Gastroesophageal sphincter (tissue), 4 donors: ENCODE results near the gene POLN. TPM values are rescaled to one million over a fixed set of nuclear protein-coding genes. Genes with fewer than 3 reads are reported as not detected.

Experiments
- ATAC-seq: fragments of 150-250 bp; one replicate; pipeline ENCODE4 v1.9.1; 2016; ENCODE audit warnings: mild to moderate bottlenecking, moderate library complexity
- H3K27ac ChIP-seq, 4 donors: fragments of 200-600 bp; sonication (generic) in 3 of 4; 1 replicate in 3 of 4; 2 replicates in 1 of 4; pipeline ENCODE4 v1.5.1; 2016 to 2019
- H3K27me3 ChIP-seq: fragments of 200-600 bp; sonication (generic); one replicate; pipeline ENCODE4 v1.5.1; 2019
- H3K36me3 ChIP-seq, 2 donors: fragments of 200-600 bp; sonication (generic); one replicate each; pipeline ENCODE4 v1.5.1; 2019; ENCODE audit warnings: control low read depth in 1 of 2
- H3K4me1 ChIP-seq, 3 donors: fragments of 200-600 bp; sonication (generic); 1 replicate in 2 of 3; 2 replicates in 1 of 3; pipeline ENCODE4 v1.5.1; 2016 to 2019; ENCODE audit warnings: control low read depth in 2 of 3
- H3K4me3 ChIP-seq, 2 donors: fragments of 200-600 bp; sonication (generic); one replicate each; pipeline ENCODE4 v1.5.1; 2019; ENCODE audit warnings: mild to moderate bottlenecking in 1 of 2, moderate library complexity in 1 of 2
- H3K9me3 ChIP-seq, 3 donors: fragments of 200-600 bp; sonication (generic); one replicate each; pipeline ENCODE4 v1.5.1; 2017 to 2019; ENCODE audit warnings: control low read depth in 2 of 3
- EP300 ChIP-seq: sonication (generic); formaldehyde crosslinking; IDR thresholded peaks from one replicate; pipeline ENCODE4 v1.6.1; 2017; ENCODE audit warnings: antibody characterized with exemption, mild to moderate bottlenecking
- POLR2A ChIP-seq, 2 donors: fragments of 450-650 bp; IDR thresholded peaks; one replicate each; pipeline ENCODE4 v1.6.1; 2017; ENCODE audit warnings: antibody characterized with exemption in 2 of 2, mild to moderate bottlenecking in 2 of 2, moderate library complexity in 1 of 2
- POLR2AphosphoS5 ChIP-seq: sonication (generic); formaldehyde crosslinking; IDR thresholded peaks from one replicate; pipeline ENCODE4 v1.6.1; 2017; ENCODE audit warnings: antibody characterized with exemption
- WGBS, 2 donors: methylation state at CpG; one replicate each; pipeline ENCODE4 v1.1.5; 2018; ENCODE audit warnings: low coverage in 1 of 2; 5-methylcytosine and 5-hydroxymethylcytosine counted together
- total RNA-seq, 4 donors: library from RNA; depleted of rRNA; stranded (reverse); fragments of >200 nt; gene quantifications; one replicate each; pipeline ENCODE4 v1.1.0, GENCODE V29; 2016
- TF ChIP-seq, protein P1 (sequence below), 4 experiments: fragments of 200-600 bp in 2 of 4; fragments of 450-650 bp in 2 of 4; sonication (generic) in 1 of 4; IDR thresholded peaks; one replicate each; pipeline ENCODE4 v1.5.1; 2017 to 2019; ENCODE audit warnings: antibody characterized with exemption in 4 of 4, mild to moderate bottlenecking in 2 of 4, moderate library complexity in 2 of 4

The POLN gene
- total RNA-seq, 4 donors from 2014 or later, result 1.5 to 4.6 (median 2.6) TPM

DNA sequence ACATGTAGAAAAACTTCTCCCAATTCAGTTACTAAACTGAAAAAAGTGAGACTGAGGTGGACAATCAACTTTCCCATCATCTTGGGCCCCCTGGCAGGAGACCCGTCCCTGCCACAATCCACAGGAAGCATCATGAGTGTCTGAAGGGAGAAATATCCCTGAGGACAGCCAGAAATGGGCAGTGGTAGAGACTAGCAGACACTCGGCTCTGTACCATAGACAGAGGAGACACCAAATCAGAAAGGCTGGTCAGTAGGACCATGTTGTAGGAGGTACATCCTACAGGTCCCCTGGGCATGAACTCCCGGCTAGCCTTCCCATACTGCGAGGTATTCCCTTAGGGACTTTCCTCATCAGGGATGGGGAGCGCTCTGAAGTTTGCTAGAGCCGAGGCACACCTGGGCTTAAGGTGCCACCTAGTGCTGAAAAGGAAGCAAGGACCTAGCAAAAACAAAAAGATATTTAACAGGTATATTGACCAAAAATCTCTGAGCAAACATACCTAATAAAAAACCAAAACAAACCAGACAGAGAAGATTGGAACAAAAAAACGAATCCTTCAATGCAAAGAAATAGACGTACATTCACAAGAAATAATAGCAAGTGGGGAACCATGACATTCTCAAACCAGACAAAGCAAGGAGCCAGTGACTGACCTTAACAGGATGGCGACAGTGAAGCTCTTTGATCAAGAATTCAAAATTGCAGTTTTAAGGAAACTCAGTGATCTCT is 55.6 kb downstream of the POLN start:
- H3K4me3 ChIP-seq, result no peak overlapping the region
- H3K9me3 ChIP-seq, result peaks cover 0 to 5% (median 0%) of the 10 kb centered on the region in 3 donors
- H3K4me1 ChIP-seq, result no peaks in the 10 kb centered on the region
- no peak for ATAC-seq
- no peaks in the 10 kb centered on the region for H3K36me3 ChIP-seq
- TF ChIP-seq POLR2A (IDR thresholded peaks at IDR 0.05) (no peak), EP300 (no peak), POLR2AphosphoS5 (no peak)
- TF ChIP-seq, protein P1, sequence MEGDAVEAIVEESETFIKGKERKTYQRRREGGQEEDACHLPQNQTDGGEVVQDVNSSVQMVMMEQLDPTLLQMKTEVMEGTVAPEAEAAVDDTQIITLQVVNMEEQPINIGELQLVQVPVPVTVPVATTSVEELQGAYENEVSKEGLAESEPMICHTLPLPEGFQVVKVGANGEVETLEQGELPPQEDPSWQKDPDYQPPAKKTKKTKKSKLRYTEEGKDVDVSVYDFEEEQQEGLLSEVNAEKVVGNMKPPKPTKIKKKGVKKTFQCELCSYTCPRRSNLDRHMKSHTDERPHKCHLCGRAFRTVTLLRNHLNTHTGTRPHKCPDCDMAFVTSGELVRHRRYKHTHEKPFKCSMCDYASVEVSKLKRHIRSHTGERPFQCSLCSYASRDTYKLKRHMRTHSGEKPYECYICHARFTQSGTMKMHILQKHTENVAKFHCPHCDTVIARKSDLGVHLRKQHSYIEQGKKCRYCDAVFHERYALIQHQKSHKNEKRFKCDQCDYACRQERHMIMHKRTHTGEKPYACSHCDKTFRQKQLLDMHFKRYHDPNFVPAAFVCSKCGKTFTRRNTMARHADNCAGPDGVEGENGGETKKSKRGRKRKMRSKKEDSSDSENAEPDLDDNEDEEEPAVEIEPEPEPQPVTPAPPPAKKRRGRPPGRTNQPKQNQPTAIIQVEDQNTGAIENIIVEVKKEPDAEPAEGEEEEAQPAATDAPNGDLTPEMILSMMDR (IDR thresholded peaks at IDR 0.05), result no peak
- no peaks in the 10 kb centered on the region for H3K27me3 ChIP-seq
- H3K27ac ChIP-seq, result no peak overlapping the region
- 43 to 62% methylated on average over 6 to 9 of the region's 9 CpGs for WGBS, 2 donors

DNA sequence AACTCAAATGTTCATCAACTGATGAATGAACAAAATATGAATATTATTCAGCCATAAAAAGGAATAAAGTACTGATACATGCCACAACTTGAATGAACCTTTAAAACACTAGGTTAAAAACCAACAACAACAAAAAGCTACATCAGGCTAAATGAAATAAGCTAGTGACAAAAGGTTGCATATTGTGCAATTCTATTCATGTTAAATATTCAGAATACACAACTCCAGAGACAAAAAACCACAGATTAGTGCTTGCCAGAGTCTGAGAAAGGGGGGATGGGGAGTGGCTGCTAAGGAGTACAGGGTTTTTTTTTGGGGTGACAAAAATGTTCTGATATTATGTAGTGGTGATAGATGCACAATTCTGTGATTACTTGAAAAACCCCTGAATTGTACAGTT is 58.5 kb downstream of the POLN start:
- Histone ChIP-seq H3K9me3 (peaks cover 0 to 5% (median 0%) of the 10 kb centered on the region in 3 donors), H3K4me3 (no peak overlapping the region), H3K4me1 (no peaks in the 10 kb centered on the region), H3K27me3 (no peaks in the 10 kb centered on the region), H3K27ac (no peak overlapping the region), H3K36me3 (peaks cover 0 to 3% of the 10 kb centered on the region in 2 donors)
- ATAC-seq, result no peak
- TF ChIP-seq, protein P1 (IDR thresholded peaks at IDR 0.05), result no peak
- TF ChIP-seq POLR2A (IDR thresholded peaks at IDR 0.05), result no peak
- TF ChIP-seq POLR2AphosphoS5, result no peak
- TF ChIP-seq EP300, result no peak

DNA sequence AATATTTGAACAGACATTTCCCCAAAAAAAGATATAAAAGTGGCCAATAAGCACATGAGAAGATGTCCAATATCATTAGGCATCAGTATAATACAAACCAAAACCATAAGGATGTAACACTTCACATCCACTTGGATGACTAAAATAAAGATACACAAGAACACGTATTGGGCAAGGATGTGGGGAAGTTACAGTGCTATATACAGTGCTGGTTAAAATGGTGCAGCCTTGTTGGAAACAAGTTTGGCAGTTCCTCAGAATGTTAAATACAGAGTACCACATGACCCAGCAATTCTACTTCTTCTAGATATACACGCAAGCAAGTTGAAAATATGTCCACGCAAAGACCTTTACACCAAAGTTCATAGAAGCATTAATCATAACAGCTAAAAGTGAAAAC is 58.9 kb downstream of the POLN start:
- Histone ChIP-seq H3K36me3 (peaks cover 0 to 3% of the 10 kb centered on the region in 2 donors), H3K27ac (no peak overlapping the region), H3K4me1 (no peaks in the 10 kb centered on the region), H3K9me3 (peaks cover 0 to 5% (median 0%) of the 10 kb centered on the region in 3 donors), H3K27me3 (no peaks in the 10 kb centered on the region), H3K4me3 (no peak overlapping the region)
- ATAC-seq, result no peak
- WGBS, 2 donors, result 51 to 85% methylated on average over 3 of the region's 3 CpGs
- TF ChIP-seq POLR2AphosphoS5 (no peak), EP300 (no peak), POLR2A (IDR thresholded peaks at IDR 0.05) (no peak)
- TF ChIP-seq, protein P1 (IDR thresholded peaks at IDR 0.05), result no peak

DNA sequence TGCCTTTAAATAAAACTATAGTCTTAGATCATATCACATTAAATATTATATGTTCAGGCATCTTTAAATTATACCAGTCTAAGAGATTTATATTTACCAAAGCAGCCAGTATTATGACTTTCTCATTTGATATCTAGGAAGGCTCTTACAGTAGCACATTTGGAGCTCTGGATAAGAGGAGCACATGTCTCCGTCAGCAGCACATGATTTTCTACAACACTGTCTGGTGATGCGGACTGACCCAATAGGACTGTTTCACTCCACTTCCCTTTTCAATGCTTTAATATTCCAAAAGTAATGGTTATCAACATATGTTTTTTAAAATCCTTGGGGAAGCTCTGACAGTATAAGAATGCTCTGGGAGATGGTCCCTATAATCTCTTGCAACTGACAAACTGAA is 61.5 kb downstream of the POLN start:
- peaks cover 0 to 3% of the 10 kb centered on the region in 2 donors for H3K36me3 ChIP-seq
- 95 to 100% methylated on average over 1 to 2 of the region's 2 CpGs for WGBS, 2 donors
- H3K9me3 ChIP-seq, result peaks cover 0 to 5% (median 0%) of the 10 kb centered on the region in 3 donors
- H3K4me3 ChIP-seq, result no peak overlapping the region
- no peak overlapping the region for H3K27ac ChIP-seq
- no peak for ATAC-seq
- no peaks in the 10 kb centered on the region for H3K27me3 ChIP-seq
- no peak for TF ChIP-seq POLR2A (IDR thresholded peaks at IDR 0.05)
- no peak for TF ChIP-seq EP300
- TF ChIP-seq, protein P1 (IDR thresholded peaks at IDR 0.05), result no peak
- no peak for TF ChIP-seq POLR2AphosphoS5
- H3K4me1 ChIP-seq, result no peaks in the 10 kb centered on the region

DNA sequence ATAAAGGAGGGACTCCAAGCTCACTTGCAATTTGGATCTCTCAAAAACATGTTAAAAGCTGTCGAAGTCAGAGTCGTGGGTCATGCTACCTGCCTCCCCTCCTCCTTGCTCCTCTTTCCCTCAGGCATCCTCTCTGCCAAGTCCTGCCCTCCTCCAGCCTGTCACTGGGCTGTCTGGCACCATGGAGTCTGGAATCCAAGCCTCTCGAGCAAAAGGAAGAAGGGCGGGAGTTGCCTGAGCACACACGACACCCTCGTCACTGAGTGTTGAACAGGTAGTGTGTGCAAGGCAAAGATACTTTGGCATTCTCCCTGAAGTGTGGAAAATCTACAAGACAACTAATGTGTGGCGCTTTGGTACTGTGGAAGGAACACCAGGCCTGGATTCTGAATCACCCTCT is 62.2 kb downstream of the POLN start:
- no peaks in the 10 kb centered on the region for H3K4me1 ChIP-seq
- WGBS, 2 donors, result 72 to 85% methylated on average over 3 to 4 of the region's 7 CpGs
- no peak for ATAC-seq
- H3K27ac ChIP-seq, result no peak overlapping the region
- TF ChIP-seq POLR2AphosphoS5, result no peak
- no peak for TF ChIP-seq POLR2A (IDR thresholded peaks at IDR 0.05)
- TF ChIP-seq, protein P1 (IDR thresholded peaks at IDR 0.05), result no peak
- no peak for TF ChIP-seq EP300
- H3K27me3 ChIP-seq, result no peaks in the 10 kb centered on the region
- no peak overlapping the region for H3K4me3 ChIP-seq
- peaks cover 0 to 3% of the 10 kb centered on the region in 2 donors for H3K36me3 ChIP-seq
- H3K9me3 ChIP-seq, result peaks cover 0 to 5% (median 0%) of the 10 kb centered on the region in 3 donors
